IPS-NIHi11 (cell line): Measurements from ENCODE around the gene VPS16.

Source experiments
- DNase-seq: peaks from one replicate; pipeline ENCODE4 v3.0.0; 2012; ENCODE audit warnings: mixed read lengths, low spot score

Gene VPS16

DNA sequence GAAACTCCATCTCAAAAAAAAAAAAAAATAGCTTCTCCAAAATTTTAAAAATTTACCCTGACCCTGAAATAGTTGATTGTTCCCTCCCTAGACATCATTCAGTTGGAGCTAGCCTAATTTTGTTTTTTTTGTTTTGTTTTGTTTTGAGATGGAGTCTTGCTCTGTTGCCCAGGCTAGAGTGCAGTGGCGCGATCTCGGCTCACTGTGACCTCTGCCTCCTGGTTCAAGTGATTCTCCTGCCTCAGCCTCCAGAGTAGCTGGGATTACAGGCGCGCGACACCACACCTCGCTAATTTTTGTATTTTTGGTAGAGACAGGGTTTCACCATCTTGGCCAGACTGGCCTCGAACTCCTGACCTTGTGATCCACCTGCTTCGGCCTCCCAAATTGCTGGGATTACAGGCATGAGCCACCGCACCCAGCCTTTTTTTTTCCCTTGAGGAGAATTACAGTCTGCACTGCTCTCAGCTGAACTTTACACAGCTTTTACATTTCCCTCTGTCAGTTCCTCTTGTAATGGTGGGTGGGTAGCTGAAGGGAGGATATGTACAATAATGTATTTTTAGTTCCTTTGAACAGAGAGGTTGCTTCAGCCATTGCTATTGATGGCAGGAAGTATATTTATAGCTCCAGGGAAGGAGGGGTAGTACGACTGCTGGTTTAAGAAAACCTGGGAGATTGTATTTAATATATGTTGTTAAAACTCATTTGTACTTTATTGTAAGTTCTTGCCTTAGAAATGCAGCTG, 60.5 kb downstream of the VPS16 start:
- no peak for DNase-seq

DNA sequence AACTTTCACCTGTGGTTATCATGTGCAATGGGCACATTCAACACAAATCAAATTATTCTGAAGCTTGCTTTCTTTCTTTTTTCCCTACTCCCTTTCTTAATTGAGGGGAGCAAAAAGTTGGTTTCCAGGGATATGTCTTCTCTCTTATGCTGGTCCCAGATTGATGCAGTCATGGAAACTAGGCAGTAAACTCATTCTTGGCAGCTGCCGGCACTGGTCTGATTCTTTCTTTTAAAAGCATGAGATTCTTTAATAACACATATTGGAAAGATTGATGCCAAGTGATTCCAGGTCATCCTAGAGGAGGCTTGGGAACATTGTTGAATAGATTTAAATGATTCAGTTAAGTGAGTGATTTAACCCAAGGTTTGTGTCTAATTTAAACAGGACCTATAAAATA, 61.7 kb downstream of the VPS16 start:
- no peak for DNase-seq

DNA sequence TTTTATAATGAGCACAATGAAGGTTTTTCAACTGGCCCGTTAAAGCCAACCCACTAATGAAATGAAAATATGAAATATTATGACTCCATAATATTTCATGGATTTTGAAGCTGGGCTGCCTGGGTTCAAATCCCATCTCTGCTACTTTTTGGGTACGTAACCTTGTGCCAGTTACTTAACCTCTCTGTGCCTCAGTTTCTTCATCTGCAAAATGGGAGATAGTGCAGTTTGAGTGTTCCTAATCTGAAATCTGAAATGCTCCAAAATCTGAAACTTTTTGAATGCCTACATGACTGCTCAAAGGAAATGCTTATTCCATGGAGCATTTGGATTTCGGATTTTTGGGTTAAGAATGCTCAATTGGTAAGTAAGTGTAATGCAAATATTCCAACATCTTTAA, 62.3 kb downstream of the VPS16 start:
- no peak for DNase-seq

DNA sequence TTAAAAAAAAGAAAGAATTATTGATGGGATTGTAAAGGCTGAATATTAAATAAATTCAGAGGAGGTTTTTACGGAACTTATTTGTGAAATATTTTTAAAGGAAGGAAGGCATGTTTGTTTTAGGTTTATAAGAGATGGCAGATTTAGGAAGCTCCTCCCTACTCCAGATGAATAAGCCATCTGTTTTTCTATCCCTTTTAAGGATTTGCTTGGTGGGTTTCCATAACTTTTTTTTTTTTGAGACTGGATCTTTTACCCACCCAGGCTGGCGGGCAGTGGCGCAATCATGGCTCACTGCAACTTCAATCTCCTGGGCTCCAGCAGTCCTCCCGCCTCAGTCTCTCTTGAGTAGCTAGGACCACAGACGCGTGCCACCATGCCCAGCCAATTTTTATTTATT, 63.1 kb downstream of the VPS16 start:
- DNase-seq = no peak

DNA sequence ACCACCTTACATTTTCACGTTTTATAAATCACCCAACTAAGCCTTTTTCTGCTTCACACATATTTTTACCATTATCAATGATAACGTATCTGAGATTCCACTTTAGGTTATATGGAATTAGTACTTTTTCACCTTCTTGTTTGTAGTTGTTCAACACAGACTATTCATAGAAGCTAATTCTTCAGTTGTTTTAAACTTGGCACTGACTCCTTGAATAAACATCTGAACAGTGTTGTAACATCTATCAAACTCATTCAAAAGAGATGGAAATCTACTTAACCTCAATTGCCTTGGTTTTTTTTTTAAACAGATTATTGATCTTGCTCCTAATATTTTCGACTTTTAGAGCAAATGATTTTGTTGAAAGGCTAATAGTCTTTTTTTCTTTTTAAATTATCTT, 67.0 kb downstream of the VPS16 start:
- DNase-seq = no peak

DNA sequence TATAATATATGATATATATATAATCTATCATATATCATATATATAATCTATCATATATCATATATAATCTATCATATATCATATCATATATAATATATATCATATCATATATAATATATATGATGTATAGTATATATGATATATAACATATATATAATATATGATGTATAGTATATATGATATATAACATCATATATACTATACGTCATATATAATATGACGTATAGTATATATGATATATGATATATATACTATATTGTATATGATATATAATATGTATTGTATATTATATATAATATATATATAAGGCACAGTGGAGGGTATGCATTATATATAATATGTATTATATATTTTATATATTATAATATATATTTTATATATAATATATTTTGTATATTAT, 69.4 kb downstream of the VPS16 start:
- DNase-seq = no peak

DNA sequence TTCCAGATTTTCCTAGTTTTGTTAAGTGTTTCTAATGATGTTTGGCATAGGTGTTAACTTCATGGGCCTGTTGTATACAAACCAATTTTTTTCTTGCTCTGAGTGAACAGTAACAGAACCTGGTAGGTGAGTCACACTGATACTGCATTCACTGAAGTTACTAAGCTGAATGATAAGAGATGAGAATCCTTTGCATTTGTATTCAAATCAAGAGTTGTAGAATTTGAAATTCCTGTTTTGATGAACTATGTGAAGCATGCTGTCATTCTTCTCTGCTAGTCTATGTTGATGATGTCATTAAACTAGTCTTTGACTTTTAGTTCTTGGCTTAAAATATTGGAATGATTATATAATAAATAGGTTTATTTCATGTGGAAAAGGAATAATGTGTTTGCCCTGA, 70.7 kb downstream of the VPS16 start:
- DNase-seq = no peak

DNA sequence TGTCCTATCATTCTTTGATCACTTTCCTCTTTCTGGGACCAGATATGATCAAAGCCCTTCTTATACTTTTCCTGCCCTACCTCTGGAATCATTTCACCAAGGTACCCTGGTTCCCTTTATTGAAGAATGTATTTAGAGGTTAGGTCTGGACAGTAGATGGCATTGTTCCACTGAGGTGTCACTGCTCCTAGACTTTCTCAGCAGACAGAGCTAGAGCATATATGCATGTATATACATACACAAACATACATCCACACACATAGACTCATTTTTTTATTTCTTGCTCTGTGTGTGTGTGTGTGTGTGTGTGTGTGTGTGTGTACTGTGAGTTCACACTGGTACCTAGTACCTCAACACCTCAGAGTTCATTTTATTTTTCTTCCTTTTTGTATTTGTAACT, 73.6 kb downstream of the VPS16 start:
- DNase-seq = no peak
